ENCODE results near the gene ZBTB21. TPM values are rescaled to one million over a fixed set of nuclear protein-coding genes. Genes with fewer than 3 reads are reported as not detected.

Gene ZBTB21
- total RNA-seq, 1 donor from 2014 or later, result 17.8 TPM

DNA sequence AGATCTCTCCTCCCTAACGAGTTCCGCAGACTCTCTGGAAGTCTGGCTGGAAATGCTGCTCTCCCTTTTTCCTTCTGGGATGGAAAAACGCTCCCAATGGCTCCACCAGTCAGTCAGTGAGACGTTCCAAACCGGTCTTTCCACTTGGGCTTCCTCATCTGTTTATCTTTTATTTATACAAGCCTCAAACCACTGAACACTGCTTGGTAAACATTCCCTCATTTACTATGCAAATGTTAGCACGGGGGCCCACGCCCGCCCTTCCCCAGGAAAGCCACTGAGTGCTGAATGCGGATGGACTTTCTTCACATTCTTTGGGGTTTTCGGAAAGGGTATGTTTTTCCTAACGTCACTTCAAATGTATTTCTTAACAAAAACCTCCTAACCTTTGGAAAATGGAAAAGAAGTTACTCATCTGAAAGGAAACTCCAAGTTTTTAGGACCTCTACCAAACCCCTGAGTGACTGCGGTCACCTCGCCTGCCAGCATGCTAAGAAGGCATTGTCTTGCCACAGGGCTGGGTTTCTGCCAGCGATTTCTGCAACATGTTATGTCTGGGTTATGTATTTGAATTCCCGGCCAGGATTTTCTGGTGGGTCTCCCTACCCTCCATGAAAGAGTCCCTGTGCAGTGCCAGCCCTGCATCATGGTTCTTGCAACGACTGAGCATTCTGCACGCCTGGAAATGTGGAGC, 47.0 kb upstream of the ZBTB21 start:
- Histone ChIP-seq H3K27ac (peak overlapping the region; percentile 37), H3K4me3 (no peak overlapping the region), H3K9me3 (no peaks in the 10 kb centered on the region), H3K36me3 (no peaks in the 10 kb centered on the region), H3K4me1 (peaks cover 28% of the 10 kb centered on the region), H3K27me3 (no peaks in the 10 kb centered on the region)
- TF ChIP-seq, protein P1, sequence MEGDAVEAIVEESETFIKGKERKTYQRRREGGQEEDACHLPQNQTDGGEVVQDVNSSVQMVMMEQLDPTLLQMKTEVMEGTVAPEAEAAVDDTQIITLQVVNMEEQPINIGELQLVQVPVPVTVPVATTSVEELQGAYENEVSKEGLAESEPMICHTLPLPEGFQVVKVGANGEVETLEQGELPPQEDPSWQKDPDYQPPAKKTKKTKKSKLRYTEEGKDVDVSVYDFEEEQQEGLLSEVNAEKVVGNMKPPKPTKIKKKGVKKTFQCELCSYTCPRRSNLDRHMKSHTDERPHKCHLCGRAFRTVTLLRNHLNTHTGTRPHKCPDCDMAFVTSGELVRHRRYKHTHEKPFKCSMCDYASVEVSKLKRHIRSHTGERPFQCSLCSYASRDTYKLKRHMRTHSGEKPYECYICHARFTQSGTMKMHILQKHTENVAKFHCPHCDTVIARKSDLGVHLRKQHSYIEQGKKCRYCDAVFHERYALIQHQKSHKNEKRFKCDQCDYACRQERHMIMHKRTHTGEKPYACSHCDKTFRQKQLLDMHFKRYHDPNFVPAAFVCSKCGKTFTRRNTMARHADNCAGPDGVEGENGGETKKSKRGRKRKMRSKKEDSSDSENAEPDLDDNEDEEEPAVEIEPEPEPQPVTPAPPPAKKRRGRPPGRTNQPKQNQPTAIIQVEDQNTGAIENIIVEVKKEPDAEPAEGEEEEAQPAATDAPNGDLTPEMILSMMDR (IDR thresholded peaks at IDR 0.05), result no peak
- DNase-seq, result peak; percentile 82
- ATAC-seq, result peak; percentile 66
- intact Hi-C loops (cut with DNase I), result no loop called here

DNA sequence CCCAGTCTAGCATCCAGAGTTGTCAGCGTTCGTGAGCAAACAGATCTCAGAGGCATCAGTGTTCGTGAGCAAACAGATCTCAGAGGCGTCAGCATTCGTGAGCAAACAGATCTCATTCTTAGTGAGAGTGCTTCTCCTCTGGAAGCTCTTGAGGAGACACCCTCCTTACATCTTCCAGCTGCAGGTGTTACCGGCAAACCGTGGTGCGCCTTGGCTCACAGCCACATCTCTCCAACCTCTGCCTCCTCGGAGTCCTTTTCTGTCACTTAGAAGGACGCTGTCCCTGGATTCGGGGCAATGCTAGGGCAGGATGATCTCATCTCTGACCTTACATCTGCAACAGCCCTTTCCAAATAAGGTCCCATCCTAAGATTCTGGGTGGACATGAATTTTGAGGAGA, 46.3 kb upstream of the ZBTB21 start:
- no peak for ATAC-seq
- Histone ChIP-seq H3K9me3 (no peaks in the 10 kb centered on the region), H3K4me3 (no peak overlapping the region), H3K27me3 (no peaks in the 10 kb centered on the region), H3K36me3 (no peaks in the 10 kb centered on the region), H3K27ac (no peak overlapping the region), H3K4me1 (peaks cover 22% of the 10 kb centered on the region)
- TF ChIP-seq, protein P1 (IDR thresholded peaks at IDR 0.05), result no peak
- intact Hi-C loops (cut with DNase I), result no loop called here
- peak; percentile 61 for DNase-seq

DNA sequence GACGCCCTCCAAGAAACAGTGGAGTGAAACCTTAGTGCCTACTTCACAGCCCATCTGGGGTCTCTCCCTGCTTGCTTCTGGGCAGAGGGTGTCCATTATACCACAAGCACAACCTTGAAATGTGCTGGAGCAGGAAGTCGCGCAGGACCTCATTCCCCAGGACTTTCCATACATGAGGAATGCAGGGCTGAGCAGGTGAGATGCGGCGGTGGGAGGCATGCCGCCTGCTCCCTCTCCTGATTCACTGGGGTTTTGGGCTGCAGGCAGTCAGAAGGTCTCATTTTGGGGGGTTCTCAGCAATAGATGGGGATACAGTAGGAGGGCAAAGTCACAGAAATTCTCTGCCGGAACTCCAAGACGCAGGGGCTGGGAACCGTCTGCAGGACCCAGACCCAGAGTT, 45.3 kb upstream of the ZBTB21 start:
- DNase-seq, result no peak

DNA sequence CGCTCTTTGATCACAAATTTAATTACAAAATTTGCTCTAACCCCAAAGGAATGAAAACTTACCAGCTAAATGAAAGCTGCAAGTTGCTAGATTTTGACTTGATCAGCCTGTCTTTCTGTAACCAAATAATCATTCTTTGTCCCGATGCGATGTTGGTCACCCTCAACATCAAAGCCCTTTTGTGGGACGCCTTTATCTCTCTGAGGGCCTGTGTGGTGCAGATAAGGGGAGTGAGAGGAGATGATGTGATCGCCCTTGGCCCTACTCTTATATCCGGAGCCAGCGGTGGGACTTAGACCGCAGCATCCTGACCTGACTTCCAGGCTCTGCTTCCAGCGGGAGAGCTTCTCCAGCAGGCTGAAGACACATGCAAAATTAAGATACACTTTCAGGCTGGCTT, 41.6 kb upstream of the ZBTB21 start:
- TF ChIP-seq, protein P1 (IDR thresholded peaks at IDR 0.05), result no peak
- intact Hi-C loops (cut with DNase I), result no loop called here
- H3K4me1 ChIP-seq, result no peaks in the 10 kb centered on the region
- no peaks in the 10 kb centered on the region for H3K27me3 ChIP-seq
- DNase-seq (no peak), ATAC-seq (no peak)
- H3K27ac ChIP-seq, result no peak overlapping the region
- H3K4me3 ChIP-seq, result no peak overlapping the region
- no peaks in the 10 kb centered on the region for H3K36me3 ChIP-seq
- H3K9me3 ChIP-seq, result no peaks in the 10 kb centered on the region

More for the DNA sequence above, 45.3 kb upstream of the ZBTB21 start:
- Histone ChIP-seq H3K27ac (no peak overlapping the region), H3K27me3 (no peaks in the 10 kb centered on the region), H3K36me3 (no peaks in the 10 kb centered on the region), H3K4me1 (peaks cover 22% of the 10 kb centered on the region), H3K4me3 (no peak overlapping the region), H3K9me3 (no peaks in the 10 kb centered on the region)
- intact Hi-C loops (cut with DNase I), result no loop called here
- TF ChIP-seq, protein P1 (IDR thresholded peaks at IDR 0.05), result no peak
- ATAC-seq, result no peak

DNA sequence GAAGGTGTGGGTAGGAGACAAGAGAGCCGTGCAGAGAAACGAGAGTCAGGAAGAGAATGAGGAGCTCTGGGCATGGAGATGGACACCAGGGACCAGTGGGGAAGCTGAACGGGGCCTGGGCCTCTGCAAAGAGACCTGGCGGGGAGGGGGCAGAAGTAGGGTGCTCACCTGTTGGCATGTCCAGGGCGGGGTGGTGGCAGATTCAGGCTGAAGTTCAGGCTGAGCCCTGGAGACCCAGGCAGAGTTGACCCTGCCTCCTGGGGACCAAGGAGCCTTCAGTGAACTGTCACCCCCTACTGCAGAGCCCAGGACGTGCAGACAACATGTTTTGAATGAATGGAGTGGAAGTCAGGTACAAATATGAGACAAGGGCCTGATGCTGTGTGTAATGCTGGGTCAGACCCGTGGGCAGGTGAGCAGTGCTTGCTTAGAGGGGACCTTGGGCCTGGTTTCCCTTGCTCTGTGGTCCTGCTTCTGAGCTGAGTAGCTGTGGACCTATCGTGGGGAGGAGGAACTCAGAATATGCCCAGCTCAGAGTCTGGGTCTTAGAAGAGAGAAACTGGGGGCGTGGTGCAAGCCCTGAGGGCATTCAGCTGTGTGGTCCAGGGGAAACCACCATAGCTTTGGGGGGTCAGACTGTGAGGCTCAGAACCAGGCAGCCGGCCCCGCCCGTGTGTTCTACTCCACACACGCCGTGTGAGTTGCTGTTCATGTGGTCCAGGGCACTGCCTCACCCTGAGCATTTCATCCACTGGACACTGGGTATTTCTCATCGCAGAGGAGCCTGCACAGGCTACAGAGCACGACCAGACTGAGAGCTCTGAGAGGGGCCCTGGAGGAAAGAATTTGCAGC, 39.6 kb upstream of the ZBTB21 start:
- Histone ChIP-seq H3K4me1 (no peaks in the 10 kb centered on the region), H3K4me3 (no peak overlapping the region), H3K27me3 (no peaks in the 10 kb centered on the region), H3K27ac (no peak overlapping the region), H3K36me3 (no peaks in the 10 kb centered on the region), H3K9me3 (no peaks in the 10 kb centered on the region)
- TF ChIP-seq, protein P1 (IDR thresholded peaks at IDR 0.05), result no peak
- intact Hi-C loops (cut with DNase I), result no loop called here
- DNase-seq, result no peak
- no peak for ATAC-seq

All from upper lobe of right lung (tissue), 1 donor.